ENCODE results near the gene AFF1.

Gene AFF1

DNA sequence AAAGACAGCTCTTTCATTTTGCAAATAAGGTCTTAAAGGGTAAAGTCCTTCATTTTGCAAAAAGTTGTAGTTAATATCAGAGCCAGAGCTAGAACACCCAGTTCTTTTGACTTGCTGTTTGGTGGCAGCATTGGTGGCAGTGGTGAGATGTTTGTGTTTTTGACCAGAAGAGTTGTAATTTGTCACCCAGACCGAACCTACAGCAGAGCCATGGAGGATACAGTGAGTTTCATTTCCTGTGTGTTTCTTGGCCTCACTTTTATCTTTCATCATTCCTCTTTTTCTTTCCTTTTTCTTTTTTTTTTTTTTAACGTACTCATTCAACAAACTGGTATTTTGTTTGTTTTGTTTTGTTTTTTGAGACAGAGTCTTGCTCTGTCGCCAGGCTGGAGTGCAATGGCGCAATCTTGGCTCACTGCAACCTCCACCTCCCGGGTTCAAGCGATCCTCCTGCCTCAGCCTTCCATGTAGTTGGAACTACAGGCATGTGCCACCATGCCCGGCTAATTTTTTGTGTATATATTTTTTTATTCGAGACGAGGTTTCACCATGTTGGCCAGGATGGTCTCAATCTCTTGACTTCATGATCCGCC, 116.4 kb downstream of the AFF1 start:
- H3K4me3 ChIP-seq (ENCODE audit: low read depth, low read length), result no peak overlapping the region
- peak; percentile 61 for DNase-seq (ENCODE audit: low read depth)
- TF ChIP-seq CTCF (conservative IDR thresholded peaks at IDR 0.05; ENCODE audit: low read depth, low read length), result no peak

DNA sequence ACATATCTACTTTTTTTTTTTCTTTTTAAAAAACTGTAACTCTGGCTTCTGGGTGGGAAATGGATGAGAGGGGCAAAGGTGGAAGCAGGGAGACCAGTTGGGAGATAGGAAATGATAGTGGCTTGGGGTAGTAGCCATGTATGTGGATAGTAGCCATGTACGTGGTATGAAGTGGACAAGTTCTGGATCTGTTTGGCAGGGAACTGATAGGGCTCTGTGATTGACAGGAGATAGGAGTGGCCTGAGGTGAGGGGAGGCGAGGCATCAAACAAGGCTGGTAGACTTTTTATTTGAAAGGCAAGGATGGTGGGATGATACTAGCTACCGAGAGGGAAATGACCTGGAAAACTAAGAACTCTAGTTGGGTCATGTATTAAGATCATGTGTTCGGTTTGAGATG, 117.8 kb downstream of the AFF1 start:
- TF ChIP-seq CTCF (conservative IDR thresholded peaks at IDR 0.05; ENCODE audit: low read depth, low read length), result no peak
- DNase-seq (ENCODE audit: low read depth), result no peak

DNA sequence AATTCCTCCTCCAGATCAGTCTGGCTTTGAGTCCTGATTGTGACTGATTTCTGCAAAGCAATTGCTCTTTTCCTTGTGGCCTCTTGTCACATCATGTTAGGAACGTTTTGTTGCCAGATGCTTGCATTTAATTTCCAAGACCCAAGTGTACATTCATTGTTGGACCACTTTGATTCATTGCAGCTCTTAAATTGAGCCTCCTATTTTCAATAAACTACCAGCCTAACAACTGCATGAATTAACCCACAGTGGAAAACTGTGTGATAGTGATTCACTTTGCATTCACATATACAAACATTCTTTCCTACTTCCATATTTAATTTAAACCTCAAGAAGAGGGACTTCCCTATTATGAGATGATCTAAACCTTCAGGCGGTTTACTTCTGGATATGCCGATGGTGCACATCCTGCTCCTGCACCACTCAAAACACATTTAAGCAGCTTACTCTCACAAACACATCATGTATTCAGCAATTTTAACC, 118.4 kb downstream of the AFF1 start:
- DNase-seq (ENCODE audit: low read depth), result no peak
- no peak overlapping the region for H3K4me3 ChIP-seq (ENCODE audit: low read depth, low read length)
- TF ChIP-seq CTCF (conservative IDR thresholded peaks at IDR 0.05; ENCODE audit: low read depth, low read length), result no peak

More for the DNA sequence above, 117.8 kb downstream of the AFF1 start:
- H3K4me3 ChIP-seq (ENCODE audit: low read depth, low read length), result no peak overlapping the region

DNA sequence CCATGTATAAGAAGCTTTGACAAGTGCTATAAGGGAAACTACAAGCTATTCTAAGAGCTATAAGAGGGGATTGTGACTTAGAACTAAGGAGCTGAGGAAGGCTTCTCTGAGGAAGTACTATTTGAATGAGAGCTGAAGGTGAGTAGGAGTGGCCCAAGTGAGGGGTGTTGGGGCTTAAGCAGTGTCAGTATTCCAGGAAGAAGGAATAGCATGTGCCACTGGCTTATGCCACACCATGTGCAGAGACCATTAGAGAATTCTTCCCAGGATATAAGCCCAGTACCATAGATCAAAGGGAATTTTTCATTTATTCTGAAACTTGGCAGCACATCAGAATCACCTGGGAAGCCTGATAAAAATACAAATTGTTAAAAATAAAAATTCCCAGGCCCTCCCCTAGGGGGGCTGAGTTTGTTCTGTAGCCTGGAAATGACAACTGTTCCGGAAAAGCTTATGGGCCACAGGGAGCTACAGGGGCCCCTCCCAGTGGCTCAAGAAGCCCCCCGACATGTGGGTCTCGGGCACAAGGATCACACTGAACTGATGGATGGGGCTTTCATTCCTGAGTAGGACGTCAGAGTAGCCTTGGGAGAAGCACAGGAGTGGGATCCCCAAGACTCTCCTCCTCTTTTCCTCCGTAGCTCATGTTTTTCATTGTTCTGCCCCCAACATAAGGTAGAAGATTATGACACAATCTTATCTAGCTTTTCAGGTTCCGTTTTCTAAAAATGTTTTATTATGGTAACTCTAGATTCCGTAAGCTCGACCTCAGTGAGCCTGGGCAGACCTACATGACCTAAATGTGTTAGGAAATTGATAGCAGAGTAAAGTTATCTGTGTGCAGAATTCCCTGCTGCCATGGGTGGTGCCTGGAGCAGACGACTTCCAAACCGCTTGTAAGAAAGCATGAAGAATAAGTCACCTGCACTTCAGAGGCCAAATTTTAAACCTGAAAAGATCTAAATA, 119.3 kb downstream of the AFF1 start:
- TF ChIP-seq CTCF (conservative IDR thresholded peaks at IDR 0.05; ENCODE audit: low read depth, low read length), result no peak
- DNase-seq (ENCODE audit: low read depth), result no peak

GRCh38 chr4:87054900-87055299, 120.1 kb downstream of the AFF1 start:
- TF ChIP-seq CTCF (conservative IDR thresholded peaks at IDR 0.05; ENCODE audit: low read depth, low read length), result no peak
- DNase-seq (ENCODE audit: low read depth), result no peak
- no peak overlapping the region for H3K4me3 ChIP-seq (ENCODE audit: low read depth, low read length)

More for the DNA sequence above, 119.3 kb downstream of the AFF1 start:
- no peak overlapping the region for H3K4me3 ChIP-seq (ENCODE audit: low read depth, low read length)

DNA sequence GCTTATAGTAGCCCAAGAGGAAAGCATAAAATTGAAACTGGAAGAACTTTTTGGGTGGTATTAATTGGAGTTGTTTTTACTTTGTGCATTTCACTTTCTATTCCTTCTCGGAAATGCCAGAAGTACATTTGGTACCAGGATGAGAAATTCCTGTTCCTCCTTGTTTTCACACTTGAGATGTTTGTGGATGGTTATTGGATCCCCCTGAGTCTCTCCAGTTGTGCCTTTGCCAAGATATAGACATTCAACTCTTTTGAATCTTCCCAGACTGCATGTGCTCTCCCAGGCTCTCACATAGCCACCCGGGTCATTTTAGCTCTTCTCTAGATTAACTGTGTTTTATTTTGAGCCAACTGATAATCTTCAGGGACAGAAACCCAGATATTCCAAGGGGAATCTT, 120.5 kb downstream of the AFF1 start:
- TF ChIP-seq CTCF (conservative IDR thresholded peaks at IDR 0.05; ENCODE audit: low read depth, low read length), result no peak
- DNase-seq (ENCODE audit: low read depth), result peak; percentile 50
- H3K4me3 ChIP-seq (ENCODE audit: low read depth, low read length), result no peak overlapping the region
